H1 (cell line): ENCODE results near the gene RTN4IP1. TPM values are rescaled to one million over a fixed set of nuclear protein-coding genes. Genes with fewer than 3 reads are reported as not detected.

Experiments used
- CBX8 ChIP-seq: fragments of 300-800, 300-1000 bp; sonication (generic); IDR thresholded peaks from 2 replicates; pipeline ENCODE4 v1.7.1; 2016; ENCODE audit warnings: low read depth, low read length, borderline replicate concordance
- JUN ChIP-seq: IDR thresholded peaks from 2 replicates; pipeline ENCODE4 v1.6.1; 2011; ENCODE audit warnings: low read depth, mild to moderate bottlenecking, improper control_type of control experiment, low read length
- POLR2AphosphoS5 ChIP-seq: IDR thresholded peaks from 2 replicates; pipeline ENCODE4 v1.6.1; 2011; ENCODE audit warnings: low read depth, low read length
- SRF ChIP-seq: IDR thresholded peaks from 2 replicates; pipeline ENCODE4 v1.6.1; 2011; ENCODE audit warnings: mild to moderate bottlenecking, low read depth, low read length, moderate library complexity
- SUZ12 ChIP-seq: fragments of 200-600 bp; sonication (generic); IDR thresholded peaks from 2 replicates; pipeline ENCODE4 v1.6.1; 2012; ENCODE audit warnings: mild to moderate bottlenecking, inconsistent platforms, low read length, moderate library complexity, mixed read lengths
- TEAD4 ChIP-seq: IDR thresholded peaks from 2 replicates; pipeline ENCODE4 v1.6.1; 2012; ENCODE audit warnings: low read depth, low read length, inconsistent platforms, mixed read lengths
- polyA plus RNA-seq, 7 experiments: library from polyadenylated mRNA; depleted of rRNA in 3 of 7; stranded (reverse) in 5 of 7; unstranded in 2 of 7; fragments of >200 nt in 5 of 7; fragments of 200-250 nt in 2 of 7; gene quantifications; 1 replicate in 5 of 7; 2 replicates in 1 of 7; 4 replicates in 1 of 7; pipeline versions ENCODE4 v1.2.1 to v1.2.3, GENCODE V29; 2011 to 2013; ENCODE audit warnings: missing spikeins in 2 of 7, mixed read lengths in 2 of 7
- total RNA-seq: library from RNA; stranded (reverse); fragmentation: NEBNext Ultra II Directional; extraction: Animal tissue kit (Norgen Biotek cat#: 25700); gene quantifications from 2 replicates; pipeline ENCODE4 v1.2.1, GENCODE V29; 2021
- TF ChIP-seq, protein P1 (sequence below), 3 experiments: IDR thresholded peaks; 1 replicate in 2 of 3; 2 replicates in 1 of 3; pipeline versions ENCODE4 v1.5.1 to v1.6.1; 2011; ENCODE audit warnings: low read length in 3 of 3, mild to moderate bottlenecking in 3 of 3, inconsistent platforms in 2 of 3, low read depth in 1 of 3, moderate library complexity in 1 of 3; ENCODE audit not compliant: insufficient read depth in 1 of 3; ENCODE audit errors: control extremely low read depth in 1 of 3
- TF ChIP-seq, protein P2 (sequence below): IDR thresholded peaks from 2 replicates; pipeline ENCODE4 v1.6.1; 2011; ENCODE audit warnings: low read length, improper control_type of control experiment

RTN4IP1 gene
- total and polyA plus RNA-seq, 2 of the 8 experiments (the other 6 are each of a cell fraction or from before 2014, with no cell fraction given), result 14.6 to 19.5 TPM

DNA sequence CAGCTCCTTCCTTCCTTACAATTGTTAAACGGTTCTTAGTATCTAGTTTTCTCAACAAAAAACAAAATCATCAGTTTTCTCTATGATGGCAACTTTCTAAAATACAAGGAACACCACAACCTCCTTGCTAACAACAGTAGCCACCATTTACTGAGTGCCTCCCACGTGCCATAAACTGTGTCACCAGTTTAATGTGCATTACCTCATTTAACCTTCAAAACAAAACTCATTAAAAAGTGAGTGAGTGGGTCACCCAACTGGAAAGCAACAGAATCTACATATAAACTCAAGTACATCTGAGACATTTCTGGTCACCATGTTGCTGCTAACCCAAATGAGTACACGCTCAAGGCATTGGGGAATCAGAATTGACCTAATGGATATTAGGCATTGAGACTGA is 11.0 kb downstream of the RTN4IP1 start (continued):
- TF ChIP-seq, protein P1, sequence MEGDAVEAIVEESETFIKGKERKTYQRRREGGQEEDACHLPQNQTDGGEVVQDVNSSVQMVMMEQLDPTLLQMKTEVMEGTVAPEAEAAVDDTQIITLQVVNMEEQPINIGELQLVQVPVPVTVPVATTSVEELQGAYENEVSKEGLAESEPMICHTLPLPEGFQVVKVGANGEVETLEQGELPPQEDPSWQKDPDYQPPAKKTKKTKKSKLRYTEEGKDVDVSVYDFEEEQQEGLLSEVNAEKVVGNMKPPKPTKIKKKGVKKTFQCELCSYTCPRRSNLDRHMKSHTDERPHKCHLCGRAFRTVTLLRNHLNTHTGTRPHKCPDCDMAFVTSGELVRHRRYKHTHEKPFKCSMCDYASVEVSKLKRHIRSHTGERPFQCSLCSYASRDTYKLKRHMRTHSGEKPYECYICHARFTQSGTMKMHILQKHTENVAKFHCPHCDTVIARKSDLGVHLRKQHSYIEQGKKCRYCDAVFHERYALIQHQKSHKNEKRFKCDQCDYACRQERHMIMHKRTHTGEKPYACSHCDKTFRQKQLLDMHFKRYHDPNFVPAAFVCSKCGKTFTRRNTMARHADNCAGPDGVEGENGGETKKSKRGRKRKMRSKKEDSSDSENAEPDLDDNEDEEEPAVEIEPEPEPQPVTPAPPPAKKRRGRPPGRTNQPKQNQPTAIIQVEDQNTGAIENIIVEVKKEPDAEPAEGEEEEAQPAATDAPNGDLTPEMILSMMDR (IDR thresholded peaks at IDR 0.05; ENCODE audit: control extremely low read depth in 1 of 3, insufficient read depth in 1 of 3, low read depth in 1 of 3, low read length in 3 of 3), result no peak
- TF ChIP-seq, protein P2, sequence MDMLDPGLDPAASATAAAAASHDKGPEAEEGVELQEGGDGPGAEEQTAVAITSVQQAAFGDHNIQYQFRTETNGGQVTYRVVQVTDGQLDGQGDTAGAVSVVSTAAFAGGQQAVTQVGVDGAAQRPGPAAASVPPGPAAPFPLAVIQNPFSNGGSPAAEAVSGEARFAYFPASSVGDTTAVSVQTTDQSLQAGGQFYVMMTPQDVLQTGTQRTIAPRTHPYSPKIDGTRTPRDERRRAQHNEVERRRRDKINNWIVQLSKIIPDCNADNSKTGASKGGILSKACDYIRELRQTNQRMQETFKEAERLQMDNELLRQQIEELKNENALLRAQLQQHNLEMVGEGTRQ, result no peak
- TF ChIP-seq POLR2AphosphoS5 (no peak), TEAD4 (no peak), CBX8 (no peak), JUN (no peak), SUZ12 (no peak), SRF (no peak)
